GM23338 (cell line): ENCODE data around the gene CDCA7. TPM values are rescaled to one million over a fixed set of nuclear protein-coding genes. Genes with fewer than 3 reads are reported as not detected.

Experiments used
- CREB1 ChIP-seq: fragments of 250-450 bp; sonication (Bioruptor Pico); IDR thresholded peaks from 2 replicates; pipeline ENCODE4 v1.5.0; 2020; ENCODE audit warnings: low read depth, mild to moderate bottlenecking, moderate library complexity
- EZH2phosphoT487 ChIP-seq: fragments of 200-600 bp; sonication (generic); IDR thresholded peaks from one replicate; pipeline ENCODE4 v1.8.1; 2018; ENCODE audit warnings: antibody characterized with exemption; ENCODE audit not compliant: unreplicated experiment
- JUNB ChIP-seq: IDR thresholded peaks from one replicate; pipeline ENCODE4 v1.6.1; 2016; ENCODE audit warnings: antibody characterized with exemption; ENCODE audit not compliant: unreplicated experiment
- NANOG ChIP-seq: IDR thresholded peaks from 2 replicates; pipeline ENCODE4 v1.6.1; 2016; ENCODE audit warnings: antibody characterized with exemption, borderline replicate concordance
- ZNF114 ChIP-seq: fragments of 250-450 bp; sonication (Bioruptor Pico); IDR thresholded peaks from 2 replicates; pipeline ENCODE4 v1.5.0; 2020; ENCODE audit warnings: mild to moderate bottlenecking, moderate library complexity
- polyA plus RNA-seq: library from polyadenylated mRNA; unstranded; fragments of >200 nt; fragmentation: Nextera tagmentation; extraction: Ambion mirVana; gene quantifications from 2 replicates; pipeline ENCODE4 v1.2.1, GENCODE V29; 2016
- total RNA-seq: library from RNA; depleted of rRNA; stranded (reverse); fragments of >200 nt; shearing (Covaris generic); gene quantifications from 2 replicates; pipeline ENCODE4 v1.2.3, GENCODE V29; 2014
- TF ChIP-seq, protein P1 (sequence below): fragments of 250-450 bp; sonication (Bioruptor Pico); IDR thresholded peaks from 2 replicates; pipeline ENCODE4 v1.5.0; 2020; ENCODE audit warnings: mild to moderate bottlenecking, moderate library complexity
- TF ChIP-seq, protein P2 (sequence below): IDR thresholded peaks from one replicate; pipeline ENCODE4 v1.6.1; 2018; ENCODE audit warnings: antibody characterized with exemption; ENCODE audit not compliant: unreplicated experiment

CDCA7 gene
- total and polyA plus RNA-seq, 2 experiments from 2014 or later, result 63.7 to 95.5 TPM

DNA sequence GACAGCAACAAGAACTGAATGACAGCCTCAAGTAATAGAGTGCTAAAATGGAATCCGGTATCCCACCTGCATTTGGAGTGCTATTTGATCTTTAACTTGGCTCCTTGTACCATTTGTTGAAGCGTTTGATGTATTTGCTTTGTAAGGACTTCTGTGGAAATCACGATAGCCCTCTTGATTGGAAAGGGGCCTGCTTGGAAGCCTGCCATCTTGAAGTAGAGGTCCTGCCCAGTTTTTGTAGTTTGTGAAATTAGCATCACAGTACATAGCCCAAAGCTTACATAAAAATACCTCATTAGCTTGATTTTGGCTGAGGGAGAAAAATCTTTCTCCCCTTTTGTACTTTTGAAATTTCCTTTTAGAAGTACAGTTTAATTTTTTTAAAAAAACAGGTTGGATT, 2.7 kb downstream of the CDCA7 start (continued):
- TF ChIP-seq, protein P1, sequence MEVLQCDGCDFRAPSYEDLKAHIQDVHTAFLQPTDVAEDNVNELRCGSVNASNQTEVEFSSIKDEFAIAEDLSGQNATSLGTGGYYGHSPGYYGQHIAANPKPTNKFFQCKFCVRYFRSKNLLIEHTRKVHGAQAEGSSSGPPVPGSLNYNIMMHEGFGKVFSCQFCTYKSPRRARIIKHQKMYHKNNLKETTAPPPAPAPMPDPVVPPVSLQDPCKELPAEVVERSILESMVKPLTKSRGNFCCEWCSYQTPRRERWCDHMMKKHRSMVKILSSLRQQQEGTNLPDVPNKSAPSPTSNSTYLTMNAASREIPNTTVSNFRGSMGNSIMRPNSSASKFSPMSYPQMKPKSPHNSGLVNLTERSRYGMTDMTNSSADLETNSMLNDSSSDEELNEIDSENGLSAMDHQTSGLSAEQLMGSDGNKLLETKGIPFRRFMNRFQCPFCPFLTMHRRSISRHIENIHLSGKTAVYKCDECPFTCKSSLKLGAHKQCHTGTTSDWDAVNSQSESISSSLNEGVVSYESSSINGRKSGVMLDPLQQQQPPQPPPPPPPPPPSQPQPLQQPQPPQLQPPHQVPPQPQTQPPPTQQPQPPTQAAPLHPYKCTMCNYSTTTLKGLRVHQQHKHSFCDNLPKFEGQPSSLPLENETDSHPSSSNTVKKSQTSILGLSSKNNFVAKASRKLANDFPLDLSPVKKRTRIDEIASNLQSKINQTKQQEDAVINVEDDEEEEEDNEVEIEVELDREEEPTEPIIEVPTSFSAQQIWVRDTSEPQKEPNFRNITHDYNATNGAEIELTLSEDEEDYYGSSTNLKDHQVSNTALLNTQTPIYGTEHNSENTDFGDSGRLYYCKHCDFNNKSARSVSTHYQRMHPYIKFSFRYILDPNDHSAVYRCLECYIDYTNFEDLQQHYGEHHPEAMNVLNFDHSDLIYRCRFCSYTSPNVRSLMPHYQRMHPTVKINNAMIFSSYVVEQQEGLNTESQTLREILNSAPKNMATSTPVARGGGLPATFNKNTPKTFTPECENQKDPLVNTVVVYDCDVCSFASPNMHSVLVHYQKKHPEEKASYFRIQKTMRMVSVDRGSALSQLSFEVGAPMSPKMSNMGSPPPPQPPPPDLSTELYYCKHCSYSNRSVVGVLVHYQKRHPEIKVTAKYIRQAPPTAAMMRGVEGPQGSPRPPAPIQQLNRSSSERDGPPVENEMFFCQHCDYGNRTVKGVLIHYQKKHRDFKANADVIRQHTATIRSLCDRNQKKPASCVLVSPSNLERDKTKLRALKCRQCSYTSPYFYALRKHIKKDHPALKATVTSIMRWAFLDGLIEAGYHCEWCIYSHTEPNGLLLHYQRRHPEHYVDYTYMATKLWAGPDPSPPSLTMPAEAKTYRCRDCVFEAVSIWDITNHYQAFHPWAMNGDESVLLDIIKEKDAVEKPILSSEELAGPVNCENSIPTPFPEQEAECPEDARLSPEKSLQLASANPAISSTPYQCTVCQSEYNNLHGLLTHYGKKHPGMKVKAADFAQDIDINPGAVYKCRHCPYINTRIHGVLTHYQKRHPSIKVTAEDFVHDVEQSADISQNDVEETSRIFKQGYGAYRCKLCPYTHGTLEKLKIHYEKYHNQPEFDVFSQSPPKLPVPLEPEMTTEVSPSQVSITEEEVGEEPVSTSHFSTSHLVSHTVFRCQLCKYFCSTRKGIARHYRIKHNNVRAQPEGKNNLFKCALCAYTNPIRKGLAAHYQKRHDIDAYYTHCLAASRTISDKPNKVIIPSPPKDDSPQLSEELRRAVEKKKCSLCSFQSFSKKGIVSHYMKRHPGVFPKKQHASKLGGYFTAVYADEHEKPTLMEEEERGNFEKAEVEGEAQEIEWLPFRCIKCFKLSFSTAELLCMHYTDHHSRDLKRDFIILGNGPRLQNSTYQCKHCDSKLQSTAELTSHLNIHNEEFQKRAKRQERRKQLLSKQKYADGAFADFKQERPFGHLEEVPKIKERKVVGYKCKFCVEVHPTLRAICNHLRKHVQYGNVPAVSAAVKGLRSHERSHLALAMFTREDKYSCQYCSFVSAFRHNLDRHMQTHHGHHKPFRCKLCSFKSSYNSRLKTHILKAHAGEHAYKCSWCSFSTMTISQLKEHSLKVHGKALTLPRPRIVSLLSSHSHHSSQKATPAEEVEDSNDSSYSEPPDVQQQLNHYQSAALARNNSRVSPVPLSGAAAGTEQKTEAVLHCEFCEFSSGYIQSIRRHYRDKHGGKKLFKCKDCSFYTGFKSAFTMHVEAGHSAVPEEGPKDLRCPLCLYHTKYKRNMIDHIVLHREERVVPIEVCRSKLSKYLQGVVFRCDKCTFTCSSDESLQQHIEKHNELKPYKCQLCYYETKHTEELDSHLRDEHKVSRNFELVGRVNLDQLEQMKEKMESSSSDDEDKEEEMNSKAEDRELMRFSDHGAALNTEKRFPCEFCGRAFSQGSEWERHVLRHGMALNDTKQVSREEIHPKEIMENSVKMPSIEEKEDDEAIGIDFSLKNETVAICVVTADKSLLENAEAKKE, result no peak
- TF ChIP-seq, protein P2, sequence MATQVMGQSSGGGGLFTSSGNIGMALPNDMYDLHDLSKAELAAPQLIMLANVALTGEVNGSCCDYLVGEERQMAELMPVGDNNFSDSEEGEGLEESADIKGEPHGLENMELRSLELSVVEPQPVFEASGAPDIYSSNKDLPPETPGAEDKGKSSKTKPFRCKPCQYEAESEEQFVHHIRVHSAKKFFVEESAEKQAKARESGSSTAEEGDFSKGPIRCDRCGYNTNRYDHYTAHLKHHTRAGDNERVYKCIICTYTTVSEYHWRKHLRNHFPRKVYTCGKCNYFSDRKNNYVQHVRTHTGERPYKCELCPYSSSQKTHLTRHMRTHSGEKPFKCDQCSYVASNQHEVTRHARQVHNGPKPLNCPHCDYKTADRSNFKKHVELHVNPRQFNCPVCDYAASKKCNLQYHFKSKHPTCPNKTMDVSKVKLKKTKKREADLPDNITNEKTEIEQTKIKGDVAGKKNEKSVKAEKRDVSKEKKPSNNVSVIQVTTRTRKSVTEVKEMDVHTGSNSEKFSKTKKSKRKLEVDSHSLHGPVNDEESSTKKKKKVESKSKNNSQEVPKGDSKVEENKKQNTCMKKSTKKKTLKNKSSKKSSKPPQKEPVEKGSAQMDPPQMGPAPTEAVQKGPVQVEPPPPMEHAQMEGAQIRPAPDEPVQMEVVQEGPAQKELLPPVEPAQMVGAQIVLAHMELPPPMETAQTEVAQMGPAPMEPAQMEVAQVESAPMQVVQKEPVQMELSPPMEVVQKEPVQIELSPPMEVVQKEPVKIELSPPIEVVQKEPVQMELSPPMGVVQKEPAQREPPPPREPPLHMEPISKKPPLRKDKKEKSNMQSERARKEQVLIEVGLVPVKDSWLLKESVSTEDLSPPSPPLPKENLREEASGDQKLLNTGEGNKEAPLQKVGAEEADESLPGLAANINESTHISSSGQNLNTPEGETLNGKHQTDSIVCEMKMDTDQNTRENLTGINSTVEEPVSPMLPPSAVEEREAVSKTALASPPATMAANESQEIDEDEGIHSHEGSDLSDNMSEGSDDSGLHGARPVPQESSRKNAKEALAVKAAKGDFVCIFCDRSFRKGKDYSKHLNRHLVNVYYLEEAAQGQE, result no peak
- TF ChIP-seq CREB1 (CRISPR knock-in tag) (no peak), JUNB (no peak), EZH2phosphoT487 (no peak), NANOG (no peak), ZNF114 (no peak)
